Measurements from ENCODE around the gene CBLN3.

DNA sequence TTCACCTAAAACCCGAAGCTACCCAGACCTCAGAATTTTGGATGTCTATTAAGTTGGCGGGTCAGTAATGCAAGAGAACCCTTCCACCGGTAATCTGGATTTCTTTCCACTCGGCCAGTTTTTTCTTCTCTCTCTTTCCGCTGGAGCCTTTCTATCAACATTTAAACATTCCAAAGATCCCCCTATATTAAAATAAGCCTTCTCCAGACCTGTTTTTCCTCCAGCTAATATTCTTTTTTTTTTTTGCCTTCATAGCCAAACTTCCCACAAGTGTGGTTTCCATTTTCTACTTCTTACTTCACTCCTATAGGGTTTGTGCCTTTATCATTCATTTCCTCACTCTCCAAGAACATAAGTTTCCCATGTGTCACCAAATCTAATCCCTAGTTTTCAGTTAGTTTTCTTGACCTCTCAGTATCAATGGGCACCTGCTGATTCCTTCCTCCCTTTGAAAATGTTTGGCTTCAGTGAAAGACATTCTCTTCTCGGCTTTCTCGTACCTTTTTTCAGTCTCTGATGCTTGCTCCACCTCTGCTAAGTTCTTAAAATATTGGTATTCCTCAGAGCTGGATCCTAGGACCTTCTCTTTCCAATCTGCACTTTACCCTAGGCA is 13.7 kb upstream of the CBLN3 start:
- no peak for TF ChIP-seq POLR2A (IDR thresholded peaks at IDR 0.05; ENCODE audit: borderline replicate concordance, extremely low read depth, insufficient read depth, insufficient read length)
- TF ChIP-seq MAX (IDR thresholded peaks at IDR 0.05), result no peak
- no peak for TF ChIP-seq CTCF (IDR thresholded peaks at IDR 0.05 in 2 of 3, conservative IDR thresholded peaks at IDR 0.05 in 1 of 3; ENCODE audit: borderline replicate concordance in 1 of 3, insufficient read depth in 1 of 3, low read depth in 2 of 3, low read length in 2 of 3)
- TF ChIP-seq SP1 (IDR thresholded peaks at IDR 0.05; ENCODE audit: low read depth), result no peak
- no peak for TF ChIP-seq POLR2AphosphoS5 (IDR thresholded peaks at IDR 0.05; ENCODE audit: low read depth, low read length)
- no peak for TF ChIP-seq SRF (IDR thresholded peaks at IDR 0.05; ENCODE audit: low read depth)
- TF ChIP-seq SIN3A (IDR thresholded peaks at IDR 0.05; ENCODE audit: low read depth), result no peak
- no peak for TF ChIP-seq EZH2 (IDR thresholded peaks at IDR 0.05)
- no peak for TF ChIP-seq EZH2phosphoT487 (IDR thresholded peaks at IDR 0.05; ENCODE audit: borderline replicate concordance)
